Endothelial cell of umbilical vein (primary cell): ENCODE results near the gene NUCKS1. TPM values are rescaled to one million over a fixed set of nuclear protein-coding genes. Genes with fewer than 3 reads are reported as not detected.

ENCODE experiments used
- BruUV-seq: library from RNA; stranded (reverse); fragments of 400-500 nt; replicated peaks from 2 replicates; lab custom pipeline; 2021; lab: Mats Ljungman, UMichigan
- CTCF ChIA-PET: fragments of 300-600, 350-600 bp; sonication (Branson Sonifier 250); formaldehyde crosslinking; loops from one replicate; lab custom pipeline; 2021; ENCODE audit warnings: antibody characterized with exemption, inconsistent platforms; lab: Charles Lee
- POLR2A ChIA-PET: fragments of 300-600, 350-600 bp; sonication (Branson Sonifier 250); formaldehyde crosslinking; loops from one replicate; lab custom pipeline; 2021; ENCODE audit warnings: antibody characterized with exemption, inconsistent platforms; lab: Charles Lee
- DNase-seq: peaks from one replicate; pipeline ENCODE4 v3.0.0-alpha.2; 2011; ENCODE audit warnings: low read depth, low spot score
- FAIRE-seq: peaks from 2 replicates; lab custom pipeline; 2011; peaks lifted over from hg19 to GRCh38; lab: Jason Lieb, UNC
- H2AFZ ChIP-seq: 2 replicates; pipeline ENCODE4 v1.6.0; 2012; ENCODE audit warnings: low read depth, low read length, control low read depth, inconsistent platforms
- H3K27ac ChIP-seq: 2 replicates; pipeline ENCODE4 v1.5.1; 2011; ENCODE audit warnings: low read depth, mild to moderate bottlenecking, control low read depth, low read length, moderate library complexity; ENCODE audit not compliant: insufficient read depth
- H3K27me3 ChIP-seq, 2 experiments: 2 replicates each; pipeline versions ENCODE4 v1.6.0 to v1.6.1; 2011; ENCODE audit warnings: low read length in 2 of 2, mixed read lengths in 1 of 2; ENCODE audit not compliant: control insufficient read depth in 2 of 2, insufficient read depth in 2 of 2
- H3K36me3 ChIP-seq, 2 experiments: 2 replicates in 1 of 2; 3 replicates in 1 of 2; pipeline ENCODE4 v1.5.1; 2011; ENCODE audit warnings: low read length in 2 of 2, mild to moderate bottlenecking in 1 of 2, moderate library complexity in 1 of 2; ENCODE audit not compliant: control insufficient read depth in 2 of 2, insufficient read depth in 2 of 2; ENCODE audit errors: extremely low read depth in 1 of 2
- H3K4me1 ChIP-seq: 3 replicates; pipeline ENCODE4 v1.5.1; 2011; ENCODE audit warnings: mild to moderate bottlenecking, low read length; ENCODE audit not compliant: control insufficient read depth, insufficient read depth; ENCODE audit errors: extremely low read depth
- H3K4me2 ChIP-seq: 2 replicates; pipeline ENCODE4 v1.6.1; 2011; ENCODE audit warnings: low read length, control low read depth, mixed read lengths; ENCODE audit not compliant: insufficient read depth
- H3K4me3 ChIP-seq, 3 experiments: fragments of 200-600 bp in 1 of 3; sonication (generic), shearing (Covaris generic) in 1 of 3; replicated peaks in 1 of 3; 2 replicates each; pipeline ENCODE4 v1.5.1; 2011 to 2016; ENCODE audit warnings: control low read depth in 3 of 3, low read length in 3 of 3, mild to moderate bottlenecking in 2 of 3, inconsistent platforms in 1 of 3, low read depth in 1 of 3, moderate library complexity in 1 of 3; ENCODE audit not compliant: insufficient read depth in 1 of 3
- H3K79me2 ChIP-seq: 2 replicates; pipeline ENCODE4 v1.6.0; 2012; ENCODE audit warnings: low read length, inconsistent platforms; ENCODE audit not compliant: control insufficient read depth, insufficient read depth
- H3K9ac ChIP-seq: replicated peaks from 2 replicates; pipeline ENCODE3; 2011; ENCODE audit warnings: low read length, control low read depth; ENCODE audit not compliant: insufficient read depth; ENCODE audit errors: extremely low read depth
- H3K9me1 ChIP-seq: replicated peaks from 3 replicates; pipeline ENCODE4 v1.6.0; 2011; ENCODE audit warnings: mild to moderate bottlenecking, low read length; ENCODE audit not compliant: control insufficient read depth, insufficient read depth; ENCODE audit errors: extremely low read depth
- H3K9me3 ChIP-seq: replicated peaks from 2 replicates; pipeline ENCODE4 v1.5.1; 2012; ENCODE audit warnings: low read length, inconsistent platforms; ENCODE audit not compliant: control insufficient read depth, insufficient read depth
- H4K20me1 ChIP-seq: replicated peaks from 2 replicates; pipeline ENCODE3; 2011; ENCODE audit warnings: mild to moderate bottlenecking, low read length; ENCODE audit not compliant: control insufficient read depth, insufficient read depth; ENCODE audit errors: extremely low read depth
- CTCF ChIP-seq, 2 donors: IDR thresholded peaks; 1 replicate in 1 of 2; 2 replicates in 1 of 2; pipeline ENCODE4 v1.5.1; 2011; ENCODE audit warnings: low read length in 2 of 2, mild to moderate bottlenecking in 2 of 2, moderate library complexity in 2 of 2, control low read depth in 1 of 2, inconsistent platforms in 1 of 2, low read depth in 1 of 2; ENCODE audit not compliant: insufficient read depth in 1 of 2; ENCODE audit errors: extremely low read depth in 1 of 2
- EZH2 ChIP-seq: IDR thresholded peaks from 2 replicates; pipeline ENCODE4 v1.6.1; 2012; ENCODE audit warnings: borderline replicate concordance, low read depth, mild to moderate bottlenecking, moderate library complexity, low read length, inconsistent platforms; ENCODE audit not compliant: severe bottlenecking
- GATA2 ChIP-seq: IDR thresholded peaks from 2 replicates; pipeline ENCODE4 v1.7.0; 2011; ENCODE audit warnings: low read depth, mild to moderate bottlenecking, moderate library complexity, mixed read lengths, low read length; ENCODE audit not compliant: insufficient read length, insufficient read depth
- JUN ChIP-seq: IDR thresholded peaks from 2 replicates; pipeline ENCODE4 v1.6.1; 2011; ENCODE audit warnings: borderline replicate concordance, low read depth; ENCODE audit not compliant: insufficient read length, insufficient read depth
- MAX ChIP-seq: IDR thresholded peaks from 2 replicates; pipeline ENCODE4 v1.6.1; 2011; ENCODE audit not compliant: insufficient read depth, insufficient read length
- MYC ChIP-seq: IDR thresholded peaks from one replicate; pipeline ENCODE4 v1.6.1; 2011; ENCODE audit warnings: mild to moderate bottlenecking, low read depth, low read length
- POLR2AphosphoS5 ChIP-seq: IDR thresholded peaks from 2 replicates; pipeline ENCODE4 v1.6.1; 2012; ENCODE audit warnings: low read depth, mild to moderate bottlenecking, control low read depth, low read length, moderate library complexity; ENCODE audit not compliant: insufficient read depth
- dilution Hi-C: fragments of 300-500 bp; cut with MboI; formaldehyde crosslinking; loops from one replicate; pipeline ENCODE4 v1.15.0; 2019; ENCODE audit warnings: low sequenced_read_pairs; ENCODE audit not compliant: extremely low pct_ligation_motif_present
- intact Hi-C: fragments of 100-400 bp; cut with micrococcal nuclease; formaldehyde crosslinking; loops from one replicate; pipeline ENCODE4 v1.10.0; 2022
- polyA plus RNA-seq, 4 experiments: library from polyadenylated mRNA; depleted of rRNA in 3 of 4; stranded (reverse) in 3 of 4; unstranded in 1 of 4; fragments of >200 nt; gene quantifications; 2 replicates each; pipeline versions ENCODE4 v1.2.1 to v1.2.3, GENCODE V29; 2011 to 2012; ENCODE audit warnings: missing spikeins in 1 of 4
- total RNA-seq: library from RNA; stranded (reverse); gene quantifications from 2 replicates; pipeline ENCODE4 v1.2.3, GENCODE V29; 2021

The NUCKS1 gene
- total and polyA plus RNA-seq, 2 donors (not counting 3 experiments of a cell fraction or from before 2014, with no cell fraction given) = 53.7 to 282 TPM

DNA sequence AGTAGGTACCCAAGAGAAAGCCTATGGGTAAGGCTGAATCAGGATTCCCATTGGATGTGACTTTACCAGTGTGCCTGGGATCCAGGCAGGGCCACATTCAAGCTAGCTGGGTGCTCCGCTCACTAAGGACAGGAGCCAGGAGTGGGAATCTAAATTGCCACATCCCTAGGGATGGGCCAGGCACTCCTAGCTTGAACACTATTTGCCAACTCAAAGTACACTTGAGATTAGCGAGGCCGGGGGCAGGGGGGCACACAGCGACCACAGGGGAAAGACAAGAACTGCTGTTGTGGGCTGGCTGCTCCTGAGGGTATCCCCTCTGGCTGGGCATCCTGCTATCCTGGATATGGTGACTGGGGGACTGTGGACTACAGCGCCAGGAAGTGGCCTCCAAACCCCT, 74.0 kb downstream of the NUCKS1 start:
- CTCF ChIA-PET = interaction anchor here (0.6 to 7.3 kb wide), 4 partner anchors 17 to 152 kb away, joined by 3 to 90 read pairs (median 38); no protein-coding TSS in a partner anchor

DNA sequence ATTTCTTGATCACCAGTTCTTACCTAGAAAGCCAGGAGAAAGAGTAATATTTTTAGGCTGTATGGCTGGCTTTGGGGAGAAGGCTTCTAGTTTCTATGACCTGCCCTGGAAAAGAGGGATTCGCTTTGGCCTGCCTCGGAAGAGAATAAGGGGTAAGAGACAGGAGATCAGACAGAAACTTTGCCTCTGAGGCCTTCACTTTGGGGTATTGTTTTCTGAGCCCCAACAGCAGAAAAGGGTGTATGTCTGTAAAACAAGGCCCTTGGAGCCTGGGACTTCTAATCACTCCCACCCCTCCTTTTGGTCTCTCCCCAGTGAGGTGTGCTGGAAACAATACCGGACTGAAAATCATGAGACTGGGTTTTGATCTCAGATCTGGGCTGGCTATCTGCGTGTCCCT, 74.7 kb downstream of the NUCKS1 start:
- DNase-seq = no peak

More for the DNA sequence above, 74.0 kb downstream of the NUCKS1 start:
- Histone ChIP-seq H3K4me2 (no peak overlapping the region), H4K20me1 (no peaks in the 10 kb centered on the region), H3K9me3 (no peaks in the 10 kb centered on the region), H3K27me3 (no peaks in the 10 kb centered on the region), H3K4me3 (no peak overlapping the region), H2AFZ (no peak overlapping the region), H3K27ac (no peak overlapping the region), H3K36me3 (no peaks in the 10 kb centered on the region), H3K4me1 (peaks cover 19% of the 10 kb centered on the region), H3K9me1 (no peaks in the 10 kb centered on the region), H3K9ac (no peak overlapping the region), H3K79me2 (peaks cover 11% of the 10 kb centered on the region)
- no peak for TF ChIP-seq POLR2AphosphoS5
- POLR2A ChIA-PET = no interaction called here
- no peak for DNase-seq
- intact Hi-C loops = no loop called here
- dilution Hi-C loops = no loop called here
- no TSS peak for BruUV-seq
- no peak for FAIRE-seq

More for the DNA sequence above, 74.7 kb downstream of the NUCKS1 start:
- ChIA-PET CTCF (interaction anchor here (1.1 to 3.9 kb wide), 2 partner anchors 17 to 35 kb away, joined by 4 to 41 read pairs; no protein-coding TSS in a partner anchor), POLR2A (no interaction called here)
- FAIRE-seq = no peak
- BruUV-seq = no TSS peak
- H3K9ac ChIP-seq = no peak overlapping the region
- intact Hi-C loops (no loop called here), dilution Hi-C loops (no loop called here)
- H2AFZ ChIP-seq = no peak overlapping the region
- H3K36me3 ChIP-seq = no peaks in the 10 kb centered on the region
- H3K27ac ChIP-seq = no peak overlapping the region
- H3K4me2 ChIP-seq = no peak overlapping the region
- no peaks in the 10 kb centered on the region for H4K20me1 ChIP-seq
- no peak overlapping the region for H3K4me3 ChIP-seq
- no peak for TF ChIP-seq MAX
- no peak for TF ChIP-seq CTCF (IDR thresholded peaks at IDR 0.05; ENCODE audit: extremely low read depth in 1 of 2, insufficient read depth in 1 of 2, low read depth in 1 of 2, low read length in 2 of 2)
- TF ChIP-seq JUN = no peak
- no peak for TF ChIP-seq GATA2
- TF ChIP-seq POLR2AphosphoS5 = no peak
- TF ChIP-seq MYC = no peak
- no peak for TF ChIP-seq EZH2
- no peaks in the 10 kb centered on the region for H3K27me3 ChIP-seq
- peaks cover 11% of the 10 kb centered on the region for H3K79me2 ChIP-seq
- H3K9me1 ChIP-seq = no peaks in the 10 kb centered on the region
- no peaks in the 10 kb centered on the region for H3K9me3 ChIP-seq
- peaks cover 15% of the 10 kb centered on the region for H3K4me1 ChIP-seq
